Suppressor macrophage treated with lipopolysaccharide for 1 hour (primary cell): Measurements from ENCODE around the gene OR5AN1.
"Not testable (repeated sequence)": the region's sequence is repeated elsewhere in the genome, so short reads cannot be mapped to it uniquely, and the experiment has no call there.

Experiments used
- DNase-seq, 3 donors: peaks; one replicate each; pipeline ENCODE4 v3.0.0-alpha.2; 2020 to 2022

OR5AN1 gene

DNA sequence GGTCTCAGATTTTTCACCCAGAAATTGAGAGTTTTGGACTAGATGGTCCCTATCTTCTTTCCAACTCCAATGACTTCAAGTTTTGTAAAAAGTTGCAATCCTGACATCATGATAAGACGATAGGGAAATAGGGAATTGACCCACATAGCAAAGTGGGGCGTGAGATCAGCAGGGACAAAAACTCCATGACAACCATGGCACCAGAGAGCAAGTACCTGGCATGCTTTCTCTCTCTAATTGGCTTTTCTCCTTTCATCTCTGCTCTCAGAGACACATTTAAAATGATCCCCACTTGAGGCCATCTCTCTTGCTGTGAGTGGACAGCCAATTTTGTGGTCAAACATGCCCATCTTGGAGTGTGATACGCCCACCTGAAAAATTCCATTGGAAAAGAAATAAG lies at the start of gene OR5AN1:
TSS of gene OR5AN1 (plus strand) at position 301 of the 400 bp plus-strand sequence. CDS start 5,564 bp downstream, outside the sequence.
- DNase-seq, result no peak

GRCh38 chr11:59335001-59335400 lies 23.7 kb upstream of the OR5AN1 start:
- DNase-seq, result no peak

- no peak for DNase-seq
Observed at GRCh38 chr11:59336176-59336575, 22.5 kb upstream of the OR5AN1 start.

DNA sequence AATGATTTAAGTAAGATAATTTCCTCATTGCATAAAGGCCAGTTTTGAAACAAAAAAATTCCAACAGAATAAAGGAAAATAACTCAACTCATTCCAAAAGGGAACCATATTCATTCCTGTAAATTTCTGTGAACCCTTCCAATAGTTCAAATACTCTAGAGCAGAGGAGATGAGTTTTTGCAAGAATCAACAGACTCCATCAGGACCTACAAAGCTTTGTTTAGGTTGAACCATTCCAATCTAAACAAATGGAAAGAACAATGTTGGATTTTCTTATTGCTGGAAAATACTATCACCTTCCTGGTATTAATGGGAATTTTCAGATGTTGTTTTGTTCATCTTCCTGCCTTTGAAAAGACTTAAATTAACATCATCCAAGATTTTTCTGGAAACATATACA lies 21.8 kb upstream of the OR5AN1 start:
- DNase-seq, result no peak

DNA sequence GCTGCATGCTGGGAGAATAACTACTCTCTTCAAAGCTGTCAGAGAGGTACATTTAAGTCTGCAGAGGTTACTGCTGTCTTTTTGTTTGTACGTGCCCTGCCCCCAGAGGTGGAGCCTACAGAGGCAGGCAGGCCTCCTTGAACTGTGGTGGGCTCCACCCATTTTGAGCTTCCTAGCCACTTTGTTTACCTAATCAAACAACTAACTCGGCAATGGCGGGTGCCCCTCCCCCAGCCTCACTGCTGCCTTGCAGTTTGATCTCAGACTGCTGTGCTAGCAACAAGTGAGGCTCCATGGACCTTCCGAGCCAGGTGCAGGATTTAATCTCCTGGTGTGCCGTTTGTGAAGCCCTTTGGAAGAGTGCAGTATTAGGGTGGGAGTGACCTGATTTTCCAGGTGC lies 9.0 kb upstream of the OR5AN1 start:
- not testable (repeated sequence) for DNase-seq

GRCh38 chr11:59355226-59355625 lies 3.5 kb upstream of the OR5AN1 start:
- DNase-seq, result no peak

- DNase-seq, result no peak
Observed at GRCh38 chr11:59356561-59356960, 2.1 kb upstream of the OR5AN1 start.

DNA sequence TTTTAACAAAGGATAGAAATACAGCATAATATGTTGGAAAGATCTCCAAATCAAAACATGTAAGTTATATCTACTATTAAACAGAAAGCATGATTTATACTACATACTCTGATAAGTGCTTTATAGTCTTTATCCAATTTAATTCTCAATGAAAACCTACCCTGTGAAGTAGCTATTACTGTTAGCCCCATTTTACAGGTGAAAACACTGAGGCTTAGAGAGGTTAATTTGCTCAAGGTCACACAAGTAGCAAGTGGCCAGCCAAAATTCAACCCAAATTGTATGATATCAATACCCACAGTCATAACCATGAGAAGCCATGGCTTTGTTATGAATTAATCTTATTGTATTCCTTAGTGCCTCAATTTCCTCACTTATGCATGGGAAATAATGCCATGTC lies 675 bp upstream of the OR5AN1 start:
- DNase-seq, result no peak

DNA sequence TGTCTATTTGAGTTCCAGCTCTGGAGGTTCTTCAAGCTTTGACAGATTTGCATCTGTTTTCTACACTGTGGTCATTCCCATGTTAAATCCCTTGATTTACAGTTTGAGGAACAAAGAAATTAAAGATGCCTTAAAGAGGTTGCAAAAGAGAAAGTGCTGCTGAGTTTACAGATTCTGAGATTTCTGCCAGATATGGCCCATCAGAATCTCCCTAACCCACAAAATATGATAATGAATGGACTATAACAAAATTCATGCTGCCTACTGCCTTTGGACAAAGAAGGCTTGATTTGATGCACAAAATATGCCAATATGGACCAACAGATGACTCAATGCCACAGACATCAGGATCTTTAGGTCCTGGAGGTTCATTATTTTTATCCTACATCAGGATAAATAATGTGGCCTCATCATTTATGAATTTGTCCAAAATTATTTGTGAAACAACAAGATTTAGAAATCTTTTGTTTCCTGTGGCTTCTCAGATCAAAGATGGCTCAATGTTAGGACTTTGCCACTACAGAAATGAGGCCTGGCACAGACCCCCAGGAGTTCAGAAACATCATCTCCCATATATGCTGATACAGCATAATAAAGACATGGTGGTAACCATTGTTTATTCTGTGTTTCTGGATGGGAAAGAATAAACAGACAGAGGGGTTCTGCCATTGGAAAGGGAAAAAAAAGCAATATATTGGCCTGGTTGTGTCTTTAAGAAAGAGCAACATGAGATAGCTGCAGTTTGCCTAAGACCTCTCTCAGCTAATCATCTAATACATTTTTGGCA lies 6.7 kb downstream of the OR5AN1 start:
- DNase-seq, result peak; percentile 4 to 24 (median 18)

DNA sequence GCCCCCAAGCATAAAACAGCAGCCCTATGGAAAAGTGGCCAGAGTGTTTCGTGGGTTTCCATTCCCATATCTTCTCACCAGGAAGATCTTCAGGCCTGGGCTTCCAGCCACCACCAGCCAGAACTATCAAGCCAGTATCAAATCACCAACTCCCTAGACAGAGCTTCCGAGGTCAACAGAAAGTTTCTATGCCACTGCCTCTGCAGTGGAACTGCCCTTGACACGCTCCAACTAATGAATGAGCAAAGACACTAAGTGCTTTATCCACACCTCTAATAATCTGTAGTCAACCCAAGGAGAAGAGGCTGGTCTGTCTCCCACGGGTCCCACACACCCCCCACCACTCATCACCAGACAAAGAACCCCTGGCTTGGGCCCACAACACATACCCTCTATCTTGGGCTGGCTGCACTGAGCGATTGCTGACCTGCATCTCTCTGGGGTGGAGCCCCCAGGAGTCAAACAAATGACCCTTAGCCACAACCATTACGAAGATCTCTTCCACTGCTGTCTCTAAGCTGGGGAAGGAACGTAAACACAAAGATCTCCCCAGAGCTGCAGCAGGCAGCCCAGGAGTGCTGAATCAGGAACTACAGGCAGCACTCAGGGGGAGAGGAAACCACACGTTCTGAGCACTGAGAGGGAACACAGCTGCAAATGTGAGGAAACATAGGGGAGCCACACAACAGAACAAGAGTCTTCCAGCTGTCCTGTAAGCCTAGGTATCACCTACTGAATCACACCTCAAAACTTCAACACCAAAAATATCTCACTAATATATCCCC lies 9.7 kb downstream of the OR5AN1 start:
- DNase-seq, result peak; percentile 20 to 40 (median 32)

DNA sequence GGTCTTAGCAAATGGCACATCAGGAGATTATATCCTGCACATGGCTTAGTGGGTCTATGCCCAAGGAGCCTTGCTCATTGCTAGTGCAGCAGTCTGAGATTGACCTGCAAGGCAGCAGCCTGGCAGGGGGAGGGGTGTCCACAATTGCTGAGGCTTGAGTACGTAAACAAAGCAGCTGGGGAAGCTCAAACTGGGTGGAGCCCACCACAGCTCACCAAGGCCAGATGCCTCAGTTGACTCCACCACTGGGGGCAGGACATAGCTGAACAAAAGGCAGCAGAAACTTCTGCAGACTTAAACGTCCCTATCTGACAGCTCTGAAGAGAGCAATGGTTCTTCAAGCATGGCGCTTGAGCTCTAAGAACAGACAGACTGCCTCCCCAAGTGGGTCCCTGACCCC lies 13.6 kb downstream of the OR5AN1 start:
- not testable (repeated sequence) for DNase-seq

DNA sequence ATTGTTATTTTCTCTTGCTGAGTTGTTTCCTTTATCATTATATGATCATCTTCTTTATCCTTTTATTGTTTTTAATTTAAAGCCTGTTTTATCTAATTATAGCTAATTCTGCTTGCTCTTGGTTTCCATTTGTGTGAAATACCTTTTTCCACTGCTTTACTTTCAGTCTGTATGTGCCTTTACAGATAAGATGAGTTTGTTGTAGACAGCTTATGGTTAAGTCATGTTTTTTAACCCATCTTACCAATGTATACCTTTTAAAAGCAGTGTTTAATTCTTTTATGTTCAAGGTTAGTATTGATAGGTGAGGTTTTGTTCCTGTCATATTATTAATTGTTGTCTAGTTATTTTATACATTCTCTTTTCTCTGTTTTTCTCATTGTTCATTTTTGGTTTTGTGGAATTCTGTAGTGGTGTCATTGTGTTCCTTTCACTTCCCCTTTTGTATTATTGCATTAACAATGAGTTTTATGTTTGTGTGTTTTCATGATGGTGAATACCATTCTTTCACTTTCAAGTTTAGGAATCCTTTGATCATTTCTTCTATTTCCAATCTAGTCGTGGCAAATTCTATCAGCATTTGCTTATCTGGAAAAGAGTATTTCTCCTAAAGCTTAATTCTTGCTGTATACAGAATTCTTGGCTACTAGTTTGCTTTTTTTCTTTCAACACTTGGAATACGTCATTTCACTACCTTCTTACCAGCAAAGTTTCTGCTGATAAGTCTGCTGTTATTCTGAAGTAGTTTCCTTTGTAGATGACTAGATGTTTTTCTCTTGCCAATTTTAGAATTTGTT lies 21.8 kb downstream of the OR5AN1 start:
- DNase-seq, result peak; percentile 12 to 71 (median 58)

DNA sequence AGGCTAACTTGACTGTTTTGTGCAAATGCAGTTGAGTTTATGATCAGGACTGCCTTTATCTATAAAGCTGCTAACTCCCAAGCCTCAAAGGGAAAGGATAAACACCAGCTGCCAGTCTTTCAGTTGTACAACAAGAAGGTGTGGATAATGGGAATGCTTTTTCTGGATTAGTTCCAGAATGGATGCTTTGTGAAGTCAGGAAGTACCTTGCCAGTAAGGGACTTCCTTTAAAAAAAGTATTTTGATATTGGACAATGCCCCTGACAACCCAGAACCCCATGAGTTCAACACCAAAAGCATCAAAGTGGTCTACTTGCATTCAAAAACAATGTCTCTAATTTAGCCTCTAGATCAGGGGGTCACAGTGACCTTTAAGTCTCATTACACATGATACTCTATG lies 35.5 kb downstream of the OR5AN1 start:
- no peak for DNase-seq

DNA sequence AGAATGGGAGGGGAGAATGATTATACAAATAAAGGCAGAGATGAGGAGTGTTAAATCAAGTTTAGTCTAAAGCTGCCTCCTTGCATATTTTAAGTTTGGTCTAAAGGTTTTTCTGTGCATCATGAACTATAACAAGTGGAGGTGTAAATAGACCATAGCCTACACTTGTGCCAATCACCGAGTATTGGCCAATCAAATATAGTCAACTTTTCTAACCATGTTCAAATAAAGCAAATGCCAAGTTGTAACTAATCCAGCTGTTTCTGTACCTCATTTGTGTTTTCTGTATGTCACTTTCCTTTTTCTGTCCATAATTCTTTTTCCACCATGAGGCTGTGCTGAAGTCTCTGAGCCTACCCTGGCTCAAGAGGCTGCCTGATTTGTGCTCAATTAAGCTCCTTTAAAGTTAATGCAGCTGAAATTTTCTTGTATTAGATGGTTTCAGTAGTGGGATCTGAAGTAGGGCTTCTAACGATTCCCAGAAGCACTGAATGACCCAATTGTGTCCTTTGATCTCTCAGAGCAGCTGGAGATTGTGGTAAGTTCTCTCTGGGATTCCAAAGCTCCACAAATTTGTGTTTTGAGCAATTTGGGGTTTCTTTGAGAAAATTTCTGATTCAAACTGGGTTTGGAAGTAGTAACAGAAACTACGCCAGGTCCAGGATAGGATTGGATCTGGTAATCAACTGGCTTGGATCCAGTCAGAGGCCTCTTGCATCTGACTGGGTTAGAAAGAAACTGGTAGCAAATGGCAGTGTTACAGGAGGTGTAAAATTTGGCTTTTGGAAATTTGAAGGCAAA lies 42.0 kb downstream of the OR5AN1 start:
- no peak for DNase-seq

DNA sequence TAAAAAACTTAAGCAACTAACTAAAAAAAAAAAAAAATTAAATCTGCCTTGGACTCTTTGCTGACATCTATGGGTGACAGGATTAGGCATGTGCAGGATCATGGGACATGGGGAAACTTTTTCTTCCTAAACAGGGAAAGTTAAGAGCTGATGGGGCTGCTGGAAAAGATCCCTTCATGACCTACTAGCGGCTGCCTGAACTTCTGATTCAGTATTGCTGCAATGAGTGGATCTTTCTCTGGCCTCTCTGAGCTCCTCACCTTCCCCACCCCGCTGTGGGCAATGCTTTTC lies 42.5 kb downstream of the OR5AN1 start:
- DNase-seq, result peak in 1 of 3 donors; percentile 12

DNA sequence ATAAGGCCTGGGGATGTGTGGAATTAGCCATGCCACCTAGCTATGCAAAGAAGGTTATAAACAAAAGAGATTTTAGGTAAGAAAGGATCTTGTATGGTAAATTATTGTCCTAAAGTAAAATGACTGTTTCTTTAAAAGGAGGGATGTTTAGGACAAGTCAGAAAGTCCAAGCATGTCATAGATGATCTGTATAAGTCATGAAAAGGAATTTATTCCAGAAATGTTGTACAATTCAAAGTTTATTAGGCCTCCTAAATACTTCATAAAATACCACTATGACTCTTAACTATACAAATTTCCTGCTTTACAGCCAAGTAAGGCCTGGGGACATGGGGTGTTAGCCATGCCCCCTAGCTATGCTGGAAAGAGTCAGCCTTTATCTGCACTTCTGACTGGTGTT lies 44.9 kb downstream of the OR5AN1 start:
- DNase-seq, result no peak

DNA sequence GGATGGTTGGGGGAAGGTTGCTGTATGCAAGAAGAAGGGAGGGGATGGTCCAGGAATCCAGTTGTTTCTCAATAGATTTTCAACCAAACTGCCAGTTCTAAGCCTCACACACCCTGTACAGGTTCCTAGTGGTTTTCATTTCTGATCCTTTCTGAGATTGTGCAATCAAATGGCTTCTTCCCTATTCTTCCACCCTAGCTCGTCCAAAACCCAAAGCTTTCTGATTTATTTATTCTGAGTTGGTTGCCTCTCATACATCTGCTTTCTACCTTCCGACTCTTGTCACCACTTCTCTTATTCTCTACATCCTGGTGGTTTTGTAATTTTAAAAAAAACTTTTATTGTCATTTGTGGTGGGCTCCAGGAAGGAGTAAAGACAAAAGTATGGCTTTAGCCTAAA lies 55.0 kb downstream of the OR5AN1 start:
- DNase-seq, result peak; percentile 35 to 56 (median 51)

- DNase-seq, result peak; percentile 47 to 65 (median 64)
Observed at GRCh38 chr11:59415111-59415510, 56.4 kb downstream of the OR5AN1 start.

- DNase-seq, result no peak
Observed at GRCh38 chr11:59416613-59417012, 57.9 kb downstream of the OR5AN1 start.

DNA sequence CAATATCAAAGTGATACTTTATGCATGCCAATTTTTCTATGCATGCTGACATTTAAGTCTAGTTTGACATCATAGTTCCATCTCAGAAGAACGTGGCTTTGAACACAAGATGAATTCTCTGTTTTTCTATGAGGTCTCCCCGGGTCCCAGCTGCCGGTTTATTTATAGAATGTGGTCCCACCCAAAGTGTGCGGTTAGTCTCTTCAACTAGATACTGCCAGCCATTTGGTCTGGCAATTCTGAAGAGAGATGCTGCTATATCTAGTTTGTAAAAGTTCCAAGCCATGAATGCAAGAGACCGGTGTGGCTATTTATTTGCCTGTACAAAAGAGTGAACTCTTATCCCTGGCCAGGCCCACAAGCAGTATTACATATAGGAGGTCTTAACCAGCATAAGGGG lies 58.3 kb downstream of the OR5AN1 start:
- no peak for DNase-seq

DNA sequence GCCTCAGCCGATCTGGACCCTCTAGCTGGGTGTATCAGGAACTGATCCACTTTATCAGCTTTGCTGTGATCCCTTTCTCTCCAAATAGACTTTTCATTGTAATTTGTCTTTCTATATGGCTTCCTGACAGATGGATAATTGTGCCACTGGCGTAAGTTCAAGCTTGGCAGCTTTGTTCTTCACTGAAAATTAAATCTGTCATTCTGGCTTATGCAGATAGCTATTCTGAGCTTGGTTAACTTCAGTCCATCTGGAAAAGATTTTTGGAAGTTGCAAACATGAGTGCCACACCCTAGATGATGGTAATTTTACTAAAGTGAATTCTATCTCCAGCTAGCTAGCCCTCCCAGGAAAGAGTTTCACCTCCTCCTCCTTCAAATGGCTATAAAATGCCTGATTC lies 59.5 kb downstream of the OR5AN1 start:
- DNase-seq, result no peak
